Stimulated activated CD8-positive, alpha-beta memory T cell treated with anti-CD3 and anti-CD28 coated beads, Interleukin-7, amount 100 ng/mL, for 48 hours (primary cell): ENCODE results near the gene FOXK2.
A peak's percentile ranks its signal among the peaks of the same experiment; 100 is the strongest.
"Not testable (repeated sequence)": the region's sequence is repeated elsewhere in the genome, so short reads cannot be mapped to it uniquely, and the experiment has no call there.

Experiments
- DNase-seq, 2 donors: peaks; one replicate each; pipeline ENCODE4 v3.0.0-alpha.2; 2020; ENCODE audit warnings: low read depth in 1 of 2; ENCODE audit errors: extremely low read depth in 1 of 2

The FOXK2 gene

DNA sequence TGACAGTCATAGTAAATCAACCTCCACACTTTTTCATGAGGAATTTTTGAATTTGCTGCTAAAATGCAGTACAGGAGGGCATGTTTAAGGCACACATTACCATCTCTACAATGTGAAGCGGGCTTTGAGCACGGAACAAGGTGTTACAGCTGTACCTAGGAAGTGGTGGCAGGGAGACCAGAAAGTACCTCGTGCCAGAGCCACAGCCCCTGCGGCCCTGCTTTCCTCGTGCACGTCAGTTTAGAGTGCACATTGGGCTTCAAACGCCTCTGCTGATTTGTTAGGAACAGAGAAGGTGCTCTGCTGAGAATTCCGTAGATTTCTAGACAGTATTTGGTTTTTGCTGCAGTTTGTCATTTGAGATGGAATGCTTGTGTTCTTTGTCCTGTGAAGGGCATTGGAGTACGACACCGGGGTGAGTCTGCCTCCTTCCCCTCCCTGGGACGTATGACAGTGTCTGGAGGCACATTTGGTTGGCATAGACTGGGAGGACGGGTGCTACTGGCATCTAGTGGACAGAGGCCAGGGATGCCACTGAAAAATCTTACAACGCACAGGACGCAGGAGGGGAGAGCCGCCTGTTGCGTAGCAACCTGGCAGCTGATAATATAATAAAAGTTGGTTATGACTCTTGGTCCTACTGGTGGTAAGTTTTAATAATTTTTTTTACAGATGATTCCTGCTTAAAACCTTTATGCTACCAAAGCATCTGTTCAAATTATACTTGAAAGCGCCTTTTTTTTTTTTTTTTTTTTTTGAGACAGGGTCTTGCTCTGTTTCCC, 9.1 kb downstream of the FOXK2 start:
- DNase-seq, result no peak

GRCh38 chr17:82529914-82530300, 10.4 kb downstream of the FOXK2 start:
- no peak for DNase-seq

- no peak for DNase-seq
Observed at GRCh38 chr17:82531431-82531881, 11.9 kb downstream of the FOXK2 start.

DNA sequence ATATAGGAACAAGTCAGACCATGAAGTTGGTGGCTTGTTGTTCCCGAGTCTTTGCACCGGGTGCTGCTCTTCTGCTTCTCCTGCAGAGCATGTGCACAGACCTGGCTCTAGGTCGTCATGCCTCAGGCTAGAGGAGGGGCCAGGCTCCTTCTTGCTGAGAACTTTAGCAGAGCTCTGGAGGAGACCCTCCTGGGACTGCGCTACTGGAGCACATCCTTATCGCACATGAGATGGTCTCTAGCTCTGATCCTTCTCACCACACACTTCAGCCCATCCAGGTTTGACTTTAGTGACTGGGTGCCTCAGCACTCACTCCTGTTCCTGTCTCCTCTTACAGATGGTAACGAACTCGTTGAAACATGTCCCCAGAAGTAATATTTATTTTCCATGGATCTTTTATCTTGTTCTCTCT, 14.9 kb downstream of the FOXK2 start:
- no peak for DNase-seq

DNA sequence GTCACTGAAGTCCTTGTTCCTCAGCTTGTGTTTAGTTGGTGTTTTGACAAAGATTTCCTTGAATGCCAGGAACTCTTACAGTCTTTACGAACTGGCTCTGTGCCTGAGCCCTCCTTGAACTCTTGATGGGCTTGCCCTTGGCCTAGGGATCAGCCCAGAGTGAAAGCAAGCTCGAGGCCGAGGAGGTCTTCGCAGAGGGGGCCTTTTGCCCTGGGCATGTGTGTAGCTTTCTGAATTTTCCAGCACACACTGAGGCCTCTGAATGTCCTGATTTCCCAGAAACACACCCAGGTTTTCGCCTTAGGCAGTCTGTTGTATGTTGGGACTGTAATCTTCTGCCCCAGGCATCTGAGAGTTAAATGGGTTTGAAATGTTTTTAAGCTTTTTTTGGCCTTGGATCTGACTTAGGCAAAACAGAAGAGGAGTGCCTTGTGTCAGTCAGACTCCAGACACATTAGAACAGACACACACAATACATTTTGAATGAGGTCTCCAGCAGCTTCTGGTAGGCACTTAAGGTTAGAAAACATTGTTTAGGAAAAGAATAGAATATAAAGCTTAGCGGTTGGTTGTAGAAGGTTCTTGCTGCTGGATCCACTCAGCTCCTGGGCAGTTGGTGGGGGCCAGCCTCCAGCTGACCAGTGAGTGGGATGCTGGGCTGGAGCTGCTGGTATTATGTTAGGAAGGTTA, 17.1 kb downstream of the FOXK2 start:
- DNase-seq, result no peak

DNA sequence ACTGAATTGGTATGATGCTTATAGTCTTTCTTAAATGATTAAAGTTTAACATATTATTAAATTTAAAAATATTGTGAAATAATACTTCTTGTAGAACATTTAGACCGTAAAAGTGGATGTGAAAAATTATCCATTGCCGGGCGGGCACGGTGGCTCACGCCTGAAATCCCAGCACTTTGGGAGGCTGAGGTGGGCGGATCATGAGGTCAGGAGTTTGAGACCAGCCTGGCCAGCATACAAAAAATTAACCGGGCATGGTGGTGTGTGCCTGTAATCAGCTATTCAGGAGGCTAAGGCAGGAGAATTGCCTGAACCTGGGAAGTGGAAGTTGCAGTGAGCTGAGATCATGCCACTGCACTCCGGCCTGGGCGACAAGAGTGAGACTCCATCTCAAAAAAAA, 17.7 kb downstream of the FOXK2 start:
- not testable (repeated sequence) for DNase-seq

- DNase-seq, result not testable (repeated sequence)
Observed at GRCh38 chr17:82539076-82539475, 19.5 kb downstream of the FOXK2 start.

DNA sequence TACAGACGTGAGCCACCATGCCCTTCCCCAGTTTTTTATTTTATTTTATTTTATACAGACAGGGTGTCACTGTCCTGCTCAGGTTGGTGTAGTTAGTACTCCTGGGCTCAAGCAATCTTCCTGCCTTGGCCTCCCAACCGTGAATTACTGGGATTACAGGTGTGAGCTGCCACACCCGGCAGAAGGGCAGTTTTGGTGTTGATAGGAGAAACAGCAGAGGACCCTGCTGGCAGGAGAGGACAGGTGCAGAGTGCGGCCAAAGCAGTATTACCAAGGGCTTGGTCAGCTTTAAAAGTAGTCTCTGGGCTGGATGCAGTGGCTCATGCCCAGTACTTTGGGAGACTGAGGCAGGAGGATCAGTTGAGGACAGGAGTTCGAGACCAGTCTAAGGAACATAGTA, 22.9 kb downstream of the FOXK2 start:
- no peak for DNase-seq

- no peak for DNase-seq
Observed at GRCh38 chr17:82544431-82545070, 25.0 kb downstream of the FOXK2 start.

DNA sequence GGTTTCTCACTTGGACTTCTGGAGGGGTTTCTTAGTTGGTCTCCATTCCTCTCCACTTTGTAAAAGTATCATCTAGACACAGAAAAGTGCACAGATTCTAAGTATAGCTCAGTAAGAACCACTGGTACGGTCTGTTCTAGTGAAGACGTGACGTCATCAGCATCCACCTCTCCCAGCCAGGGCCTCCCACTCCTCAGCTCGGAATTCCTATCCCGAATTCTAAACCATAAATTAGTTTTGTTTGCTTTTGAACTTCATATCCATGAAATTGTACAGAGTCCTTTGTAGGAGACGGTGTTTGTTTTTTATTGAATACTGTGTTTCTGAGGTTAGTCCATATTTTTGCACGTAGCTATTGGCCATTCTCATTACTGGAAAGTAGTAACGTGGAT, 25.5 kb downstream of the FOXK2 start:
- no peak for DNase-seq

DNA sequence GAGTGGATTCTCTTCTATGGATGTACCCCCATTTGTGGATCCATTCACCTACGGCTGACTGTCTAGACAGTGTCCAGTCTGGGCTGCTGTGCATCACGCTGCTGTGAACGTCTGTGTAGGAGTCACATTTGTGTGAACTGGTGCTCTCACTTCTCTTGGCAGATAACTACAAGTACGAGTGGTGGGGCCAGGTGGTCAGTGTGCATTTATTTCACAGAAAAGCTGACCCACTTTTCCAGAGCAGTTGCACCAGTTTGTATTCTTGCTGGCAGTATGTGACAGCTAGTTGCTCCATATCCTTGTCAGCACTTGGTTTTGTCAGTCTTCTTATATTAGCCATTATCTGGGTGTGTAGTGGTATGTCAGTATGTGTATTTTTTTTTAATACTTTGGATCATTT, 28.4 kb downstream of the FOXK2 start:
- DNase-seq, result no peak

DNA sequence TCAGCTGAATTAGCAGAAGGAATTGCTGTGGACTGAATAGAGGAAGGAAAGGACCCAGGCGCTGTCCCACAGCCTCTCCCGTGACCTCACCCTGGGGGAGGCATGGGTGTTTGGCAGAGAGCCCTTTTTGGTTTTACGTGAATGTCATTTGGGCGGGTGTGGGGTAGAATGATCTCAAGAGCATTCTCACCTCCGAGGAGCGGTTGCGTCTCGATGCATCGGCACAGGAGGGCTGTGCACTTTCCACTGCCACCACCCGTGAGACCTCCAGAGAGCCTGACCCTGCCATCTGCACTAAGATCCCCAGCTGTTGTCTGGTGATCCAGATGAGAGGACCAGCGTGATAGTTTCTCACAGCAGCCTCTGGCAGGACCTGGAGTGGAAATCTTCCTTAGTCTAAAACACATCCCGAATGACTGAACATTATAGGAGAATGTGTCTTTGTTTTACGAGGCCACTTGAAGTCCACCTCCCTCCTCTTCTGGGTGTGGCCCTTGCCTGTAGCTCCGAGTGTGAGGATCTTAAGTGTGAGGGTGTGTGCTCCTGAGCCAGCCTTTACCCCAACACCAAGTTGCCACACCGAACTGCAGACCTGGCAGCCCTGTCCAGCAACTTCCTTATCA, 29.3 kb downstream of the FOXK2 start:
- DNase-seq, result no peak

GRCh38 chr17:82551779-82552457, 32.4 kb downstream of the FOXK2 start:
- peak; percentile 43 to 70 for DNase-seq

DNA sequence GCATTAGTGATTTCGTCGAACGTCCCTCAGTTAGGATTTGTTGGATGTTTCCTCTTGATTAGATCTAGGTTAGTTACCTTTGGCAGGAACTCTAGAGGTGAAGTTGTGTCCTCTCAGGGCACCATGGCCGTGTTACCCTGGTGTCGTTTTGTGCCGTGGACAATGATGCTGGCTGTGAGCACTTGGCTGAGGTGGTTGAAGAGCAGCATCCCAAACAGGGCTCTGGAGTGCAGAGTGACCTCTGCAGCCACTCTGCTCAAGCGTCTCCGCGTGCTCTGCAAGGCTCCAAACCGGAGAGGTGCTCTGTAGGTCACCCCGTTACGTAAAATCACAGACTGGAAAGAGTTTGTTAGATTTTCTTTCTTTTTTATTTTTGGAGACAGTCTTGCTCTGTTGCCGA, 33.0 kb downstream of the FOXK2 start:
- DNase-seq, result no peak

GRCh38 chr17:82553210-82553930, 33.8 kb downstream of the FOXK2 start:
- DNase-seq, result no peak

DNA sequence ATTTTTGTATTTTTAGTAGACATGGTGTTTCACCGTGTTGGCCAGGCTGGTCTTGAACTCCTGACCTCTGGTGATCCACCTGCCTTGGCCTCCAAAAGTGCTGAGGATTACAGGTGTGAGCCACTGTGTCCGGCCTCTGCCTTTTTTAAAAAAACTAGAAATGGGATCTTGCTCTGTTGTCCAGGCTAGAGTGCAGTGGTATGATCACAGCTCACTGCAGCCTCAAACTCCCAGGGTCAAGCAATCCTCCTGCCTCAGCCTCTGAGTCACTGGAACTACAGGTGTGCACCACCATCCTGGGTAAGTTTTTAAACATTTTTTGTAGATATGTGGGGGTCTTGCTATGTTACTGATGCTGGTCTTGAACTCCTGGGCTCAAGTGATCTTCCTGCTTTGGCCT, 38.0 kb downstream of the FOXK2 start:
- DNase-seq, result not testable (repeated sequence)

- DNase-seq, result no peak
Observed at GRCh38 chr17:82559566-82560251, 40.2 kb downstream of the FOXK2 start.

GRCh38 chr17:82560252-82560642, 40.7 kb downstream of the FOXK2 start:
- no peak for DNase-seq

DNA sequence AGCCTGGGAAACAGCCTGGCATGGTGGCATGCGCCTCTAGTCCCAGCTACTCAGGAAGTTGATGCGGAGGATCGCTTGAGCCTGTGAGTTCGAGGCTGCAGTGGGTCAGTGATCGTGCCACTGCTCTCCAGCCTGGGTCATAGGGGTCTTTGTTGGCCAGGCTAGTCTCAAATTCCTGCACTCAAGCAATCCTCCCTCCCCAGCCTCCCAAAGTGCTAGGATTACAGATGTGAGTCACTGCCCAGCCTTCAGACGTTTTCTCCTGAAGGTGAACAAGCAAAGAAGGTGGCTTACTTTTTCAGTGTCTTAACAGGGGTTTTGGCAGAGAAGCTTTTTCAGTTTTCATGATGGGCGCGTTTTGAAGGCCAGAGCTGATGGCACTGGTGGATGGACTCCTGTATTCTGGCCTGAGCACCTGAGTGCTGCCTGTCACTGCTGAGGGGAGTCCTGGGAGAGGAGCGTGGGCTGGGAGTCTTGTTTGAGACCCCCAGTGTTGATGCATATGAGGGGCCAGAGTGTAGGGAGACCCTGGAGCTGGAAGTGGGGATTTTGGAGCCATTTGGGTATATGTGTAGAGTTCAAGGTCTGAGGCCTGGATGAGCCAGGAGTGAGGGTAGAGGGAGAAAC, 41.4 kb downstream of the FOXK2 start:
- no peak for DNase-seq
